ENCODE data around the gene NSFL1C.

- TF ChIP-seq EP300 (IDR thresholded peaks at IDR 0.05) (no peak), CTCF (IDR thresholded peaks at IDR 0.05) (no peak), POLR2A (IDR thresholded peaks at IDR 0.05; ENCODE audit: low read depth) (no peak), POLR2AphosphoS5 (IDR thresholded peaks at IDR 0.05) (no peak)
Measured at GRCh38 chr20:1405801-1406200, 60.8 kb downstream of the NSFL1C start.
